SK-N-SH (cell line): ENCODE measurements around the gene SAMD9. TPM values are rescaled to one million over a fixed set of nuclear protein-coding genes. Genes with fewer than 3 reads are reported as not detected.

Experiments
- CHD2 ChIP-seq: fragments of 150-350 bp; IDR thresholded peaks from 2 replicates; pipeline ENCODE4 v1.6.1; 2018; ENCODE audit warnings: low read length; ENCODE audit not compliant: partially characterized antibody
- ELF1 ChIP-seq: IDR thresholded peaks from 2 replicates; pipeline ENCODE4 v1.4.0; 2012
- FOSL2 ChIP-seq: IDR thresholded peaks from 2 replicates; pipeline ENCODE4 v1.4.0; 2012; ENCODE audit warnings: low read depth, mild to moderate bottlenecking, moderate library complexity, borderline replicate concordance
- MXI1 ChIP-seq: IDR thresholded peaks from 2 replicates; pipeline ENCODE4 v1.6.1; 2012; ENCODE audit warnings: mild to moderate bottlenecking, low read depth, low read length, improper control_type of control experiment
- POLR2AphosphoS5 ChIP-seq: IDR thresholded peaks from 2 replicates; pipeline ENCODE4 v1.6.1; 2012; ENCODE audit warnings: low read depth, low read length
- RAD21 ChIP-seq: IDR thresholded peaks from 2 replicates; pipeline ENCODE4 v1.6.1; 2012; ENCODE audit warnings: mild to moderate bottlenecking, low read length
- RCOR1 ChIP-seq: fragments of 150-350 bp; IDR thresholded peaks from 2 replicates; pipeline ENCODE4 v1.6.1; 2017; ENCODE audit warnings: antibody characterized with exemption, low read length
- RFX5 ChIP-seq: IDR thresholded peaks from 2 replicates; pipeline ENCODE4 v1.6.1; 2012; ENCODE audit warnings: mild to moderate bottlenecking, improper control_type of control experiment, low read length
- SIN3A ChIP-seq: IDR thresholded peaks from 2 replicates; pipeline ENCODE4 v1.6.1; 2012; ENCODE audit warnings: low read depth, mild to moderate bottlenecking, low read length, moderate library complexity, borderline replicate concordance
- SMC3 ChIP-seq: IDR thresholded peaks from 2 replicates; pipeline ENCODE4 v1.6.1; 2012; ENCODE audit warnings: low read depth, low read length, improper control_type of control experiment
- TAF1 ChIP-seq: IDR thresholded peaks from 2 replicates; pipeline ENCODE4 v1.6.1; 2012; ENCODE audit warnings: low read depth, mild to moderate bottlenecking, low read length, moderate library complexity, borderline replicate concordance
- polyA plus RNA-seq, 3 experiments: library from polyadenylated mRNA; depleted of rRNA; stranded (reverse); fragments of >200 nt; gene quantifications; 2 replicates each; pipeline ENCODE4 v1.2.3, GENCODE V29; 2012
- TF ChIP-seq, protein P1 (sequence below): IDR thresholded peaks from 2 replicates; pipeline ENCODE4 v1.4.0; 2012; ENCODE audit warnings: low read depth, borderline replicate concordance
- TF ChIP-seq, protein P2 (sequence below): IDR thresholded peaks from 2 replicates; pipeline ENCODE4 v1.4.0; 2012; ENCODE audit warnings: low read depth
- TF ChIP-seq, protein P3 (sequence below): fragments of 150-350 bp; IDR thresholded peaks from 2 replicates; pipeline ENCODE4 v1.6.1; 2016; ENCODE audit warnings: mild to moderate bottlenecking, low read depth, low read length
- TF ChIP-seq, protein P4 (sequence below): fragments of 150-350 bp; IDR thresholded peaks from 2 replicates; pipeline ENCODE4 v1.6.1; 2017; ENCODE audit warnings: antibody characterized with exemption, low read length, low read depth, borderline replicate concordance
- TF ChIP-seq, protein P5 (sequence below): IDR thresholded peaks from 2 replicates; pipeline ENCODE4 v1.6.1; 2012; ENCODE audit warnings: mild to moderate bottlenecking, low read depth, low read length, moderate library complexity

Gene SAMD9
- polyA plus RNA-seq, 1 of the 3 experiments (the other 2 are of a cell fraction): 0.95 TPM

DNA sequence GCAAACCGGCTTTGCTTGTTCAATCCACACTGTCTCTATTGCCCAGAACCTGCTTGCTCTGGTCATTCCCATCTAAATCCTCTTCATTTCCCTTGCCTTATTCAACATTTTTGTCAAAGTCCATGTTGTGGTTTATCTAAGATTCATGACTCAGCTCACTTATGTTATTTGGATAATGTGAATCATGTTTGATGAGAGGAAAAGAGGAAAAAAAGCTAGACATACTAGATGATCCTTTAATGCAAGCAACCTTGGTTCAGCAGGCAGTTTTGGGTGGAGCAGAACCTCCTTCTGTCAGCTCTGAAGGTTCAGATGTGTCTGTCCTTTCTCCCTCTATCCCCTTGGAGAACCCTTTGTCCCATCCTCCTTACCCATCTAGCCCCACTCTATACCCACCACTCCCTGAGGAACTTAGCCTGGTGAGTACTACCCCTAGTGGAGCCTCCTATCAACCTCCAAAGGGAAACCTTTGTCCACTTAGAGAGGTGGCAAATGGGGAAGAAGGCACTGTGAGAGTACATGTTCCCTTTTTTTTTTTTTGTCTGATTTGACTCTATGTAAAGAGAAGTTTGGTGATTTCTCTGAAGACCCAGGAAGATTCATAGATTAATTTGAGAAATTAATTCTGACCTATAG, 32.5 kb upstream of the SAMD9 start (continued):
- TF ChIP-seq POLR2AphosphoS5 (no peak), RFX5 (no peak), RAD21 (no peak), SMC3 (no peak), CHD2 (no peak), ELF1 (no peak), MXI1 (no peak), RCOR1 (no peak), TAF1 (no peak), FOSL2 (peak; percentile 70), SIN3A (no peak)
- TF ChIP-seq, protein P1, sequence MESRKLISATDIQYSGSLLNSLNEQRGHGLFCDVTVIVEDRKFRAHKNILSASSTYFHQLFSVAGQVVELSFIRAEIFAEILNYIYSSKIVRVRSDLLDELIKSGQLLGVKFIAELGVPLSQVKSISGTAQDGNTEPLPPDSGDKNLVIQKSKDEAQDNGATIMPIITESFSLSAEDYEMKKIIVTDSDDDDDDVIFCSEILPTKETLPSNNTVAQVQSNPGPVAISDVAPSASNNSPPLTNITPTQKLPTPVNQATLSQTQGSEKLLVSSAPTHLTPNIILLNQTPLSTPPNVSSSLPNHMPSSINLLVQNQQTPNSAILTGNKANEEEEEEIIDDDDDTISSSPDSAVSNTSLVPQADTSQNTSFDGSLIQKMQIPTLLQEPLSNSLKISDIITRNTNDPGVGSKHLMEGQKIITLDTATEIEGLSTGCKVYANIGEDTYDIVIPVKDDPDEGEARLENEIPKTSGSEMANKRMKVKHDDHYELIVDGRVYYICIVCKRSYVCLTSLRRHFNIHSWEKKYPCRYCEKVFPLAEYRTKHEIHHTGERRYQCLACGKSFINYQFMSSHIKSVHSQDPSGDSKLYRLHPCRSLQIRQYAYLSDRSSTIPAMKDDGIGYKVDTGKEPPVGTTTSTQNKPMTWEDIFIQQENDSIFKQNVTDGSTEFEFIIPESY: no peak
- TF ChIP-seq, protein P2, sequence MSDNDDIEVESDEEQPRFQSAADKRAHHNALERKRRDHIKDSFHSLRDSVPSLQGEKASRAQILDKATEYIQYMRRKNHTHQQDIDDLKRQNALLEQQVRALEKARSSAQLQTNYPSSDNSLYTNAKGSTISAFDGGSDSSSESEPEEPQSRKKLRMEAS: no peak
- TF ChIP-seq, protein P3, sequence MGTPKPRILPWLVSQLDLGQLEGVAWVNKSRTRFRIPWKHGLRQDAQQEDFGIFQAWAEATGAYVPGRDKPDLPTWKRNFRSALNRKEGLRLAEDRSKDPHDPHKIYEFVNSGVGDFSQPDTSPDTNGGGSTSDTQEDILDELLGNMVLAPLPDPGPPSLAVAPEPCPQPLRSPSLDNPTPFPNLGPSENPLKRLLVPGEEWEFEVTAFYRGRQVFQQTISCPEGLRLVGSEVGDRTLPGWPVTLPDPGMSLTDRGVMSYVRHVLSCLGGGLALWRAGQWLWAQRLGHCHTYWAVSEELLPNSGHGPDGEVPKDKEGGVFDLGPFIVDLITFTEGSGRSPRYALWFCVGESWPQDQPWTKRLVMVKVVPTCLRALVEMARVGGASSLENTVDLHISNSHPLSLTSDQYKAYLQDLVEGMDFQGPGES: no peak
- TF ChIP-seq, protein P4, sequence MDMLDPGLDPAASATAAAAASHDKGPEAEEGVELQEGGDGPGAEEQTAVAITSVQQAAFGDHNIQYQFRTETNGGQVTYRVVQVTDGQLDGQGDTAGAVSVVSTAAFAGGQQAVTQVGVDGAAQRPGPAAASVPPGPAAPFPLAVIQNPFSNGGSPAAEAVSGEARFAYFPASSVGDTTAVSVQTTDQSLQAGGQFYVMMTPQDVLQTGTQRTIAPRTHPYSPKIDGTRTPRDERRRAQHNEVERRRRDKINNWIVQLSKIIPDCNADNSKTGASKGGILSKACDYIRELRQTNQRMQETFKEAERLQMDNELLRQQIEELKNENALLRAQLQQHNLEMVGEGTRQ: no peak
- TF ChIP-seq, protein P5, sequence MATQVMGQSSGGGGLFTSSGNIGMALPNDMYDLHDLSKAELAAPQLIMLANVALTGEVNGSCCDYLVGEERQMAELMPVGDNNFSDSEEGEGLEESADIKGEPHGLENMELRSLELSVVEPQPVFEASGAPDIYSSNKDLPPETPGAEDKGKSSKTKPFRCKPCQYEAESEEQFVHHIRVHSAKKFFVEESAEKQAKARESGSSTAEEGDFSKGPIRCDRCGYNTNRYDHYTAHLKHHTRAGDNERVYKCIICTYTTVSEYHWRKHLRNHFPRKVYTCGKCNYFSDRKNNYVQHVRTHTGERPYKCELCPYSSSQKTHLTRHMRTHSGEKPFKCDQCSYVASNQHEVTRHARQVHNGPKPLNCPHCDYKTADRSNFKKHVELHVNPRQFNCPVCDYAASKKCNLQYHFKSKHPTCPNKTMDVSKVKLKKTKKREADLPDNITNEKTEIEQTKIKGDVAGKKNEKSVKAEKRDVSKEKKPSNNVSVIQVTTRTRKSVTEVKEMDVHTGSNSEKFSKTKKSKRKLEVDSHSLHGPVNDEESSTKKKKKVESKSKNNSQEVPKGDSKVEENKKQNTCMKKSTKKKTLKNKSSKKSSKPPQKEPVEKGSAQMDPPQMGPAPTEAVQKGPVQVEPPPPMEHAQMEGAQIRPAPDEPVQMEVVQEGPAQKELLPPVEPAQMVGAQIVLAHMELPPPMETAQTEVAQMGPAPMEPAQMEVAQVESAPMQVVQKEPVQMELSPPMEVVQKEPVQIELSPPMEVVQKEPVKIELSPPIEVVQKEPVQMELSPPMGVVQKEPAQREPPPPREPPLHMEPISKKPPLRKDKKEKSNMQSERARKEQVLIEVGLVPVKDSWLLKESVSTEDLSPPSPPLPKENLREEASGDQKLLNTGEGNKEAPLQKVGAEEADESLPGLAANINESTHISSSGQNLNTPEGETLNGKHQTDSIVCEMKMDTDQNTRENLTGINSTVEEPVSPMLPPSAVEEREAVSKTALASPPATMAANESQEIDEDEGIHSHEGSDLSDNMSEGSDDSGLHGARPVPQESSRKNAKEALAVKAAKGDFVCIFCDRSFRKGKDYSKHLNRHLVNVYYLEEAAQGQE: no peak
